K562 (cell line): Measurements from ENCODE around the gene RPH3AL. TPM values are rescaled to one million over a fixed set of nuclear protein-coding genes. Genes with fewer than 3 reads are reported as not detected.

Source experiments
- HMGXB4 ChIP-seq: sonication (generic); formaldehyde crosslinking; IDR thresholded peaks from 2 replicates; pipeline ENCODE4 v1.8.1; 2023; ENCODE audit warnings: mild to moderate bottlenecking, missing genetic modification reagents
- RREB1 ChIP-seq: fragments of 250-450 bp; sonication (Bioruptor Pico); IDR thresholded peaks from 2 replicates; pipeline ENCODE4 v1.4.0; 2020
- TFAM ChIP-seq: fragments of 250-450 bp; sonication (Bioruptor Pico); conservative IDR thresholded peaks from 2 replicates; pipeline ENCODE4 v1.5.0; 2021; ENCODE audit warnings: mild to moderate bottlenecking, moderate library complexity
- polyA plus RNA-seq, 8 experiments: library from polyadenylated mRNA; depleted of rRNA in 4 of 8; stranded (reverse) in 5 of 8; unstranded in 3 of 8; fragments of >200 nt; fragmentation: Nextera tagmentation in 2 of 8; fragmentation: Illumina TruSeq in 1 of 8; extraction: Ambion mirVana in 2 of 8; extraction: Trizol in 1 of 8; gene quantifications; 2 replicates each; pipeline versions ENCODE4 v1.2.1 to v1.2.3, GENCODE V29; 2011 to 2014; ENCODE audit warnings: inconsistent platforms in 1 of 8, missing spikeins in 1 of 8
- total RNA-seq, 7 experiments: library from RNA; depleted of rRNA in 6 of 7; stranded (reverse); fragments of >200 nt in 6 of 7; fragmentation: Illumina TruSeq in 2 of 7; extraction: Trizol in 2 of 7; gene quantifications; 2 replicates each; pipeline versions ENCODE4 v1.2.1 to v1.2.3, GENCODE V29; 2011 to 2021; ENCODE audit warnings: low replicate concordance in 1 of 7

Gene RPH3AL
- total and polyA plus RNA-seq, 9 of the 15 experiments (the other 6 are each of a cell fraction or from before 2014, with no cell fraction given): 0.18 to 1.7 (median 0.39) TPM

- TF ChIP-seq RREB1 (CRISPR knock-in tag): no peak
- TF ChIP-seq HMGXB4: no peak
- TF ChIP-seq TFAM (CRISPR knock-in tag): no peak
These were observed 72.4 kb downstream of the RPH3AL start (continued) for GRCh38 chr17:280216-280615.
